COLO668 (cell line): Measurements from ENCODE around the gene NKX2-2.
A peak's percentile ranks its signal among the peaks of the same experiment; 100 is the strongest.

Experiments
- DNase-seq: peaks from one replicate; lab custom pipeline; 2025; ENCODE audit not compliant: unreplicated experiment; lab: John Stamatoyannopoulos, UW

Gene NKX2-2

DNA sequence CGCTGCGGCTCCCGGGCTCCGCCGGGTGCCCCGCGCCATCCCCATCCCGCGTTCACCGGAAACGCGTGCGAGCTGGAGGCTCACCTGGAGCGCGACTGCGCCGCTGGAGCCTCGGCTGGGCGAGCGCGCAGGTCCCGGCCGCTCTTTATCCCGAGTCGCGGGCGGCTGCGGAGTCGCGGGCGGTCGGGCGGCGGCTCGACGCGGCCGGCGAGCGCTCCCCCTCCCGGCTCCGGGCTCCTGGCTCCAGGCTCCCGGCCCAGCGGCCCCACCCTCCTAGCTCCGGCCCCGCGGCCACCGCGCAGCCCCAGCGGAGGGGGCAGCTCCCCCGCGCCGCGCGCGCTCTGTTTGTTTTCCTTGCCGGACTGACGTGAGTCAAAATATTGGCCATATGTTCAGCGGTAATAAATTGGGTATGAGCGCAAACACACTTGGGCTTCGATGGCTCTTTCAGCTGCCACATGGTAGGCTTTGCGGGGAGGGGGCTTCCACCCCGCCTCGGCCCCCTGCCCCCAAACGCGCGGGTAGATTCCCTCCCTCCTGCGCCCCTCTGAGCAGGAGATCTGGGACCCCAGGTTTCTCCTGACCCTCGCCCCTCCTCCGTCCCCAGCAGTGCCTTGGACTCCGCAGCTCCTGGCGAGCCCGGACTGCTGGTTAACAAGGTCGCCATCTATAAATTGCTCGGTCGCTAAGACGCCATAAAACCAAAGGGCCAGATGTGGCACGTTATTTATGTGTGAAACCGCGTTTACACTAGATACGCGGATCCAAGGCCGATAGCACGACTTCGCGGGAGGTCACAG, 8.8 kb upstream of the NKX2-2 start:
- DNase-seq = peak; percentile 92

DNA sequence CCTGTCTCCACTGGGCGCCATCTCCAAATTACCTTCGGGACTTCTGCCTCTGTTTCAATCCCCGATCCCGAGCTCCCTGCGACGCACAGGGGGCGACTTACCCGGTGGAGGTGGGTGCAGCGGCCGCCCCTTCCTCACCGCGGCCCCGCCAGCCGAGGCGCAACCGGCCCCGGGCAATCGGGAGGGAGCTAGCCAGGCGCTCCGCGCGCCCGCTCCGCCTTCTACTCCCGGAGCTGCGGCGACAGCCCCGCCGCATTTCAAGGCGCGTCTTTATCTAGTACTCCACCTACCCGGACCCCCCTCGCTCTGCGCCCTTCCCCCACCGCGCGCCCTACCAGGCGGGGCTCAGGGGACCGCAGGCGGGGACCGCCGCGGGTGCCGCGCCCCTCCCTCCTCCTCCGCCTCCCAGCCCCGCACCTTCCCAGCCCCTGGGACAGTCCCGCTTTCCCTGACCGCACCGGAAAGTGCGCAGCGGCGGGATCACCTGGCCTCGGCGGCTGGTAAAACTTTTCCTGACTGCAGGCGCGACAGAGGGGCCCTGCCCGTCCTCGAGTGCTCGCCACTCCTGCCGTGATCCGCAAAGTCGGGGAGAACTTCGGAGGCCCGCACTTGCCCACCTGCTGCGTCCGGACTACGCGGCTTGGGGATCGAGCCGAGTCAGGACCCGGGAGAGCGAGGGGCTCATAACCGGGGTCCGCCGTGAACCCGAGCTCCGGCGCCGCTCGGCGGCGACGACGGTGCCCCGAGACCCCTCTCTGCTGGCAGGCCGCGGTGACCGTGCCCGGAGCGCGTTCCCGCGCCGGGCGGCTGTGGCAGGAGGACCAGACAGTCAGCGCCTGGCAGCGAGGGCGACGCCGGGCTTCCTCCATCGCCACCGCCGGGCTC, 8.0 kb upstream of the NKX2-2 start:
- peak; percentile 55 for DNase-seq

- peak; percentile 53 for DNase-seq
Observed at GRCh38 chr20:21520702-21521595, 7.1 kb upstream of the NKX2-2 start.

- DNase-seq = peak; percentile 27
Observed at GRCh38 chr20:21519136-21519584, 5.3 kb upstream of the NKX2-2 start.

DNA sequence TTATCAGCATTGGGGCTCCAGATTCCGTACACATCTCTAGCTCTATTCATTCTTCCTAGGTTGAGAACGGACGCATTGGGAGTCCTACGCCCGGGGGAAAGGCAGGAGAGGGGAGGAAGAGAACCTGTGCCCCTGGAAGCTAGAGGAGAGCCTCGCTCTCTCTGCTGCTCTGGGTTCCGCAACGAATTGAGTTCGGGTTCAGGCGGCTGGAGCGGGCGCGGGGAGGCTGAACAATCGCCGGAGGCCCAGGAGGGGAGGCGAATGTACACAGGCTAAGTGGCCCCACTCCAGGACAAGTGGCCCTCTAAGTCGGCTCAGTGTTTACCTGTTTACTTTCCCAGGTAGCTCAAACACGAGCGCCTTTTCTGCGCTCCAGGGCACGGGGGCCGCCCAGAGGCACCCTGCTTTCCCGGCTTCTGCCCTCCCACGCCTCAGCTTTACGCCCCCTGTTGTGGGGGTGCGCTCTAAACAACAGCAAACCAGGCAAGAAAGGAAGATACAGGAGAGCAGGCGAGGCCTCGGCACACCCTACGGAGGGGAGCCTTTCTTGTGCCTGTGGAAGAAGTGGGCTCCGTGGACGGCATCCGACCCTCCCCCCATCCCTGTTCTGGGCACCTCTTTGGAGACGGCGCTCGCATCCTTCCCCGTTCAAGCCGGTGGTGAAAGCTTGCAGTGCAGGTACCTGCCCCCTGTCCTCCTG, 4.6 kb upstream of the NKX2-2 start:
- peak; percentile 88 for DNase-seq

GRCh38 chr20:21517566-21518277, 3.9 kb upstream of the NKX2-2 start:
- DNase-seq = no peak

DNA sequence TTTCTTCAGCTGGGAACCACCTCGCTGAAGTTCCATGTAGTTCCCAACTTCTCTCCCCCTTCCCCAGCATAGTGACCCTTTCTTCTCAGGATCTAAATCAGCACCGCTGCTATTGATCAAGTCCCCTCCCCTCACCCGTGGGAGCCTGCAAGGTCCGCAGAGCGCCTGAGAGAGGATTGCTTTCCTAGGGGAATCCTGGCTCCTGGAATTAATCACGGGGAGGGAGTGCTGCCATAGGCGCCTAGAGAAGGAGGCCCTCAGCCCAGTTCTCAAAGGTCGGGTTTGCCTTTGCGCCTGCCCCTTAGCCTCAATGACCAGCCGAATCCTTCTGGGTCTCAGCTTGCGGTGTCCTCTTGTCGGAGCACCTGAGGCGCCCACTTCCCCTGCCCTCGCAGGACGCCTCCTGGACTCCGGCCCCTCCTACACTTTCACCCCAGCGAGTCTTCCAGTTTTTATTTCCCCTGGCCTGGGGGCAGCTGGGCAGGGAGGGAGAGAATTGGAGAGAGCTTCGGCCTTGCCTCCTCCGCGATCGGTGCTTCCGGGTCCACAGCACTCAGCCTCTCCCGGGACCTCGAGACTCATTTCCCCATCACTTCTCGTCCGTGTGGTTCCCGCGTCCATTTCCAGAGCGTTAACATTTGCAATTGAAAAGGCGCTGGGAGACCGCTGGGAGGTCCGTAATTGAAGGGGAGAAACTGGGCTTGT, 3.1 kb upstream of the NKX2-2 start:
- no peak for DNase-seq

DNA sequence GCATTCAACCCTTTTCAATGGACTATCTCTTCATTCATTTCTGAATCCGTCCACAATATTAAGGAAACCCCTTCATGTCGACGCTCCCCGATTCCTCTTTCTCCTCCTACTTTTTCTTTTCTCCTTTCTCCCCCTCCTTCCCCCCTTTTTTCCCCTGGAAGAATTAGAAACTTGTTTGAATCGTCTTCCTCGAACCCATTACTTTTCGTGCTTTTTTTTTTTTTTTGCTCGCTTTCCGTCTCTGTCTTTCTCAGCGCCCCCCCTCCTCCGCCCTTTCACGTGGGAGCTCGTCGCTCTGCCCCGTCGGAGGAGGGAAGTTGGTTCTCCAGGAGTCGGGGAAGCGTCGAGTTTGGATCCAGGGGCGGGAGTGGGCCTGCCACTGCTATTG, 2.3 kb upstream of the NKX2-2 start:
- DNase-seq = no peak

DNA sequence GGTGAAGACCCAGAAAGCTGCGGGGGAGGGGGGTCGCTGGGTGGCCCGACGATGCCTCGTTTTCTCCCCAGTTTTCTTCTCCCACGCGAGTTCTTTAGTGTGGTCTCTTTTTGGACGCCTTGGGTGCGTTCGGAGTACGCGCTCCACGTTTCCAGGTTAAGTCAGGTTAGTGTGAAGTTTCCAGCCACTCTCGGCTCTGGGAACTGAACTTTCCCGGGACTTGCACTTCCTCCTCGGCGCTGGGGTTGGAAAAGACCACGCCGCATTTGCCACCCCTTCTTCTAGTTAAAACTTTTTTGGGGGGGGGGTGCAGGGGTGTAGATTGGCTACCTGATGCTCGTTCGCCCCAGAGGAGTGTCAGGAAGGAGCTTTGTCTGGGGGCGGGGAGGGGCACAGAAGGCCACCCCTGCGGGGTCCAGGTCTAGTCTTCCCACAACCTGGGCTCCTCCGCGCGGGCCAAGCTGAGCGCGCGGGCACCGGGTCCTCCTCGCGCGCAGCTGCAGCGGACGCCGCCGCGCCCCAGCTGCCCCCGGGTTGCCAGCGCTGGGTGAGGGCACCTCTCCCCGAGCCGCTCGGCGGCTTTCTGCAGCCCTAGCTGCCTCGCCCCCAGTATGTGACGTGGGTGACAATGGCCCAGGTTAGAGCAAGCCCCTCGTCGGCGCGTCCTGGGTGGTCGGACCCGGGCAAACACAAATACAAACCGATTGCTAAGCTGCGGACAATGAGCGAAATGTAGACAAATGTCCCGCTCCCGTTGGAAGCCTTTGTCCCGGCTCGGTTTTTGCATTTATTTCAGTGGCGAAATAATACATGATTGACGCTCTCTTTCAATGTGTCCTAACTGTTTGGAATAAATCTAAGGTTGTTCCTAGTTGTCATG, 1.7 kb upstream of the NKX2-2 start:
- DNase-seq = no peak

DNA sequence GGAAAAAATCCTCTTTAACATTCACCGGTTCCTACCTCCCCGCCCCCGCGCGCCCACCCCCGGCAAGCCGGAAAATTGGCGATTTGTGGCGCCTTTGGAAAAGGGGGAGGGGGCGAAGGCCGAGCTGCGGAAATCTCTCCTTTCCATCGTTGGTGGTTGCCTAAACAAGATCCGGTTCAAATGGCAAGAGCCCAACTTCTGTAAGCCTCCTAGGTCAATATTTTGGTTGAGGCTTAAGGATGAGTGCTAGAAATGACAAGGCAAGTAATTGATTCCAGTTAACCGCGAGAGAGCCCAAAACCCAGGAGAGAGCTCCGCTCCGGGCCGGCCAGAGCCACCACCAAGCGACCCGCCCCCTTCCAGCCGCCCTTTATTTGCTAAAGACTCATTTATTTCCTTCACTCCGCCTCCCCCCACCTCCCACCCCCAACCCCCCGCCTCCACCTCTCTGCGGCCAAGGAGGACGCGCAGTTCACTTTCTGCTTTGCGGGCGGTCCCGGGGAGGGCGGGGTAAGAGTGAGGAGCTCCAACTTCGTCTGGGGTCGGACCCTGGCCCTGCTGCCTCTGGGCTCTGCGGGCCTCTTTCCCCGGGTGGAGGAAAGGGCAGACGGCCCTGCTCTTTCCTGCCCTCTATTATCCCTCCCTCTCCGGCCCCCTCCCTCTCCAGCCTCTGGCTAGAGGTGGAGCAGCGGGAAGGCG, 838 bp upstream of the NKX2-2 start:
- no peak for DNase-seq

- DNase-seq = no peak
Observed at GRCh38 chr20:21513181-21513663, 642 bp downstream of the NKX2-2 start.

DNA sequence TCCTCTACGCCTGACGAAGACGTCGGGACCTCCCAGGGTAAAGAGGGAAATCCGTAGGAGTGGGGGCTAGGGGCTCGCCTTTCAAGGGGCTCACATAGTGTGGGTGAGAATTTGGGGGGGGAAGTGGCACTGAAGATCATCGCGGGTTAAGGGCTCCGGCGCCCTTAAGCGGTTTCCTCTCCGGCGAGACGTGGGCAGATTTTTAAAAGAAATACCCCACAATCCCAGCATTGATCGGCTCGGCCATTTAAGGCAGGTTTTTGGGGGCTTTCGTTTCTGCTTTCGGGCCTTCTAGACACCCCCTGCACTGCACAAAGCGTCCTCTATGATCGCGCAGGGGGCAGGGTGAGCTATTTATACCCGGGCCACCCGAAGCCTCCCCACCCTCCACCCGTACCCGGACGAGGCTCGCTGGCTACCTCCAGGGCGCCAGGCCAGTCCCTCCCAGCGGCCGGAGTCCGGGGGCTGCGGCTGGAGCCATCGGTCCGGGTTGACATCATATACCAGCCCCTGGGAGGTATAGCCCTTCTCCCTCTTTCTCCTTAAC, 1.2 kb downstream of the NKX2-2 start:
- no peak for DNase-seq

DNA sequence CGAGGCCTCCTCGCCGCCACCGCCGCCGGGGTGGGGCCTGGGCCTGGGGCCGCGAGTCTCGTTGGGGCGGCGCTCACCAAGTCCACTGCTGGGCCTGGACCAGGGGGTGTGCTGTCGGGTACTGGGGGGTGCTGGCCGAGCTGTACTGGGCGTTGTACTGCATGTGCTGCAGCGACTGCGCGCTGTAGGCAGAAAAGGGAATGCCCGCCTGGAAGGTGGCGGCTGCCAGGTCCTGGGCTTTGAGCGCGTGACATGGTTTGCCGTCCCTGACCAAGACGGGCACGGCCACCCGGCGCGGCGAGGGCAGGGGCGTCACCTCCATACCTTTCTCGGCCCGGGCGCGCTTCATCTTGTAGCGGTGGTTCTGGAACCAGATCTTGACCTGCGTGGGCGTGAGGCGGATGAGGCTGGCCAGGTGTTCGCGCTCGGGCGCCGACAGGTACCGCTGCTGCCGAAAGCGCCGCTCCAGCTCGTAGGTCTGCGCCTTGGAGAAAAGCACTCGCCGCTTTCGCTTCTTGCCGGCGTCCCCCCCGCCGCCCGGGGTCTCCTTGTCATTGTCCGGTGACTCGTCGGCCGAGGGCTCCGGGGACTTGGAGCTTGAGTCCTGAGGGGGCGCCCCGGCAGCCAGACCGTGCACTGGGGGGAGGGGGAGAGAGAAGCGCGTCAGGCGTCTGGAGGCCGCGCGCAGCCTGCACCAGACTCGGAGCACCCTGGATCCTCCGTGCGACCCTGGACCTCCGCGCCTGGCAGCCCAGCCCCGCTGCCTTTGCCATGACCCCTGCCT, 1.8 kb downstream of the NKX2-2 start:
- DNase-seq = no peak

DNA sequence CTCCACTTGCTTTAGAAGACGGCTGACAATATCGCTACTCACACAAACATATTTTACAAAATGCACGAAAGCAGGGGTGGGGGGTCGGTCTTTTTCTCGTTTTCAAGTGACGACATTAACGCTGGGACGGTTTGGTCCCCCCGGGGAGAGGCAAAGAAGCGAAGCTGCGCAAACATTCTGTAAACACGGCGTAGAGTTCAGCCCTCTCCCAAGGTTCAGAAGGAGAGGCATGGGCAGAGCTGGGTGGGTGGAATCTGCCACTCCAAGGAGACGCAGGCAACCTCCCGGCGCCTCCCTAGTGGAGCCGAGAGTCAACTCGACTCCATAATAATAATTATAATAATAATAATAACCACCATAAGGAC, 2.4 kb downstream of the NKX2-2 start:
- no peak for DNase-seq

DNA sequence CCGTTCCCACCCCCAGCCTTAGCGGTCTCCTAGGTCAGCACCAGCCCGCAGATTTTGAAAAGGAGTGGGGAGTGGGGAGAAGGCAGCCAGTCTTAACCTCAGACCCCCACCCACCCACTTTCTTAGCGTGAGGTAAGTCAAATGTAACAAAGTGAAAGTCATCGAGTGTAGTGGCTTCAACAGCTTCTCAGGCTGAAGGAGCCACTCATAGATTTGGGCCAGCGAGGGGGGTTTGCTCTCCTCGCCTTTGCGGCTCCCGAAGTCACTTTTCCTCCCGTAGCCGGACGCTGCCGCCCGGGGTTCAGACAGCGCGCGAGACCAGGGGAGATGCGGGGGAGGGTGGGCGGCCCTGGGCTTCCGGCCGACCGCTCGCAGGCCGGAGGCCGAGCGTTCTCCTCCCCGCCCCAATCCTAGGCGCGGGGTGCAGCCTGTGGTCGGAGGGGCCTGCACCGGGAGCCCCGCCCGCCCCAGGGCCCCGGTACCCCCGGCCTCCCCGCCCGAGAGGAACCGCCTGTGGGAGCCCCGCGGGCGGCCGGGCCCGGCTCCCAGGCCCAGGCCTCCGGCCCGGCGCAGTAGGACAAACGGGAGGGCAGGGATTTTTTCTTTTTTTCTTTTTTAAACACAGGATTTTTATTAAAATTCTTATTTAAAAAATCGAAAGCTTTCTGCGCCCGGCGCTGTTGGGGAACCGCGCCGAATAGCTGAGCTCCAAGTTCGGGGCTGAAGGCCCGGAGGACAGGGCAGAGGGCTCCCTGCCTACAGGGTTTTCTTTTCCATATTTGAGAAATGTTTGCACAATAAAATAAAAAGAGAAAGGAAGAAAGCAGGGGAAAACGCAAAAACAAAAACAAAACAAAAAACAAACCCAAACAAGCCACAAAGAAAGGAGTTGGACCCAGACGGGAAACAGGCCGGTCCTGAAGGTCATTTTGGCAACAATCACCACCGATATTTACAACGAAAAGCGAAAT, 3.2 kb downstream of the NKX2-2 start:
- DNase-seq = no peak
